Measurements from ENCODE around the gene CTXN3. TPM values are rescaled to one million over a fixed set of nuclear protein-coding genes. Genes with fewer than 3 reads are reported as not detected.
A peak's percentile ranks its signal among the peaks of the same experiment; 100 is the strongest.
"Not testable (repeated sequence)": the region's sequence is repeated elsewhere in the genome, so short reads cannot be mapped to it uniquely, and the experiment has no call there.

The CTXN3 gene
- total RNA-seq, 2 donors from 2014 or later = not detected

- ATAC-seq (no peak), DNase-seq (no peak)
- intact Hi-C loops (cut with DNase I) = no loop called here
Observed at GRCh38 chr5:127647361-127647958, 1.4 kb upstream of the CTXN3 start.

GRCh38 chr5:127650022-127650421 lies 1.1 kb downstream of the CTXN3 start:
- intact Hi-C loops (cut with DNase I) = no loop called here
- peak in 1 of 2 donors; percentile 79 for ATAC-seq

GRCh38 chr5:127650649-127651048 lies 1.8 kb downstream of the CTXN3 start:
- DNase-seq (no peak), ATAC-seq (peak; percentile 30 to 79)
- intact Hi-C loops (cut with DNase I) = no loop called here

More at GRCh38 chr5:127650022-127650421, 1.1 kb downstream of the CTXN3 start:
- no peak for DNase-seq

- intact Hi-C loops (cut with DNase I) = no loop called here
- no peak for ATAC-seq
- DNase-seq = no peak
Observed at GRCh38 chr5:127652952-127653611, 4.2 kb downstream of the CTXN3 start.

GRCh38 chr5:127656825-127657224 lies 7.9 kb downstream of the CTXN3 start:
- no peak for DNase-seq
- no peak for ATAC-seq
- intact Hi-C loops (cut with DNase I) = no loop called here

GRCh38 chr5:127660047-127660733 lies 11.3 kb downstream of the CTXN3 start:
- peak; percentile 35 to 82 for ATAC-seq
- intact Hi-C loops (cut with DNase I) = no loop called here

GRCh38 chr5:127664093-127664492 lies 15.2 kb downstream of the CTXN3 start:
- no peak for DNase-seq
- intact Hi-C loops (cut with DNase I) = no loop called here
- no peak for ATAC-seq

More at GRCh38 chr5:127660047-127660733, 11.3 kb downstream of the CTXN3 start:
- no peak for DNase-seq

- DNase-seq (no peak), ATAC-seq (no peak)
- intact Hi-C loops (cut with DNase I) = no loop called here
Observed at GRCh38 chr5:127665641-127666040, 16.8 kb downstream of the CTXN3 start.

- no peak for DNase-seq
- ATAC-seq = no peak
- intact Hi-C loops (cut with DNase I) = no loop called here
Observed at GRCh38 chr5:127666043-127666716, 17.3 kb downstream of the CTXN3 start.

GRCh38 chr5:127667926-127668325 lies 19.0 kb downstream of the CTXN3 start:
- intact Hi-C loops (cut with DNase I) = no loop called here
- ATAC-seq (no peak), DNase-seq (no peak)

- no peak for ATAC-seq
- intact Hi-C loops (cut with DNase I) = no loop called here
- no peak for DNase-seq
Observed at GRCh38 chr5:127671218-127671617, 22.3 kb downstream of the CTXN3 start.

GRCh38 chr5:127673117-127673800 lies 24.4 kb downstream of the CTXN3 start:
- DNase-seq (no peak), ATAC-seq (no peak)
- intact Hi-C loops (cut with DNase I) = no loop called here

GRCh38 chr5:127676951-127677350 lies 28.1 kb downstream of the CTXN3 start:
- ATAC-seq; intact Hi-C loops (cut with DNase I); DNase-seq: not testable (repeated sequence)

GRCh38 chr5:127679691-127680330 lies 30.9 kb downstream of the CTXN3 start:
- DNase-seq; intact Hi-C loops (cut with DNase I): not testable (repeated sequence)

GRCh38 chr5:127680595-127680994 lies 31.7 kb downstream of the CTXN3 start:
- no peak for DNase-seq
- no peak for ATAC-seq
- intact Hi-C loops (cut with DNase I) = no loop called here

More at GRCh38 chr5:127679691-127680330, 30.9 kb downstream of the CTXN3 start:
- not testable (repeated sequence) for ATAC-seq

- no peak for DNase-seq
- no peak for ATAC-seq
Observed at GRCh38 chr5:127683008-127683407, 34.1 kb downstream of the CTXN3 start.

GRCh38 chr5:127684726-127685467 lies 36.0 kb downstream of the CTXN3 start:
- intact Hi-C loops (cut with DNase I) = no loop called here
- ATAC-seq (no peak), DNase-seq (no peak)

More at GRCh38 chr5:127683008-127683407, 34.1 kb downstream of the CTXN3 start:
- intact Hi-C loops (cut with DNase I) = no loop called here

GRCh38 chr5:127685662-127686061 lies 36.8 kb downstream of the CTXN3 start:
- DNase-seq (no peak), ATAC-seq (no peak)
- intact Hi-C loops (cut with DNase I) = no loop called here

Data from left cardiac atrium (tissue), 4 donors.